Stimulated activated CD8-positive, alpha-beta memory T cell treated with anti-CD3 and anti-CD28 coated beads, Interleukin-15, amount 100 ng/mL, for 4 hours (primary cell): ENCODE data around the gene PCBP2.
"Not testable (repeated sequence)": the region's sequence is repeated elsewhere in the genome, so short reads cannot be mapped to it uniquely, and the experiment has no call there.

Experiments
- DNase-seq, 2 donors: peaks; one replicate each; pipeline ENCODE4 v3.0.0-alpha.2; 2020; ENCODE audit warnings: low read depth in 2 of 2

The PCBP2 gene

GRCh38 chr12:53472056-53472582, 20.2 kb downstream of the PCBP2 start:
- DNase-seq, result no peak

GRCh38 chr12:53474077-53474476, 22.2 kb downstream of the PCBP2 start:
- DNase-seq, result no peak

GRCh38 chr12:53474819-53475218, 22.9 kb downstream of the PCBP2 start:
- no peak for DNase-seq

GRCh38 chr12:53476769-53477209, 24.9 kb downstream of the PCBP2 start:
- no peak for DNase-seq

GRCh38 chr12:53478865-53479264, 27.0 kb downstream of the PCBP2 start:
- no peak for DNase-seq

- DNase-seq, result no peak
Observed at GRCh38 chr12:53479331-53479730, 27.4 kb downstream of the PCBP2 start.

- DNase-seq, result no peak
Observed at GRCh38 chr12:53480491-53481442, 28.9 kb downstream of the PCBP2 start.

GRCh38 chr12:53481458-53481857, 29.6 kb downstream of the PCBP2 start:
- DNase-seq, result not testable (repeated sequence)

GRCh38 chr12:53481939-53482586, 30.2 kb downstream of the PCBP2 start:
- DNase-seq, result no peak

- no peak for DNase-seq
Observed at GRCh38 chr12:53482626-53483168, 30.8 kb downstream of the PCBP2 start.

GRCh38 chr12:53483225-53483978, 31.5 kb downstream of the PCBP2 start:
- DNase-seq, result no peak

GRCh38 chr12:53483979-53484377, 32.1 kb downstream of the PCBP2 start:
- no peak for DNase-seq

GRCh38 chr12:53484686-53485575, 33.0 kb downstream of the PCBP2 start:
- DNase-seq, result no peak

- no peak for DNase-seq
Observed at GRCh38 chr12:53485955-53486735, 34.2 kb downstream of the PCBP2 start.

GRCh38 chr12:53486736-53487487, 35.0 kb downstream of the PCBP2 start:
- no peak for DNase-seq

GRCh38 chr12:53489242-53489864, 37.5 kb downstream of the PCBP2 start:
- no peak for DNase-seq

GRCh38 chr12:53492188-53492587, 40.3 kb downstream of the PCBP2 start:
- no peak for DNase-seq

- DNase-seq, result peak; percentile 67 to 71
Observed at GRCh38 chr12:53492830-53493609, 41.1 kb downstream of the PCBP2 start.
